NCI-H2081 treated with DMSO at 0.1 percent for 48 hours (cell line): ENCODE measurements around the gene GATD1.

ENCODE experiments used
- DNase-seq: peaks from one replicate; lab custom pipeline; 2025; lab: John Stamatoyannopoulos, UW

The GATD1 gene

DNA sequence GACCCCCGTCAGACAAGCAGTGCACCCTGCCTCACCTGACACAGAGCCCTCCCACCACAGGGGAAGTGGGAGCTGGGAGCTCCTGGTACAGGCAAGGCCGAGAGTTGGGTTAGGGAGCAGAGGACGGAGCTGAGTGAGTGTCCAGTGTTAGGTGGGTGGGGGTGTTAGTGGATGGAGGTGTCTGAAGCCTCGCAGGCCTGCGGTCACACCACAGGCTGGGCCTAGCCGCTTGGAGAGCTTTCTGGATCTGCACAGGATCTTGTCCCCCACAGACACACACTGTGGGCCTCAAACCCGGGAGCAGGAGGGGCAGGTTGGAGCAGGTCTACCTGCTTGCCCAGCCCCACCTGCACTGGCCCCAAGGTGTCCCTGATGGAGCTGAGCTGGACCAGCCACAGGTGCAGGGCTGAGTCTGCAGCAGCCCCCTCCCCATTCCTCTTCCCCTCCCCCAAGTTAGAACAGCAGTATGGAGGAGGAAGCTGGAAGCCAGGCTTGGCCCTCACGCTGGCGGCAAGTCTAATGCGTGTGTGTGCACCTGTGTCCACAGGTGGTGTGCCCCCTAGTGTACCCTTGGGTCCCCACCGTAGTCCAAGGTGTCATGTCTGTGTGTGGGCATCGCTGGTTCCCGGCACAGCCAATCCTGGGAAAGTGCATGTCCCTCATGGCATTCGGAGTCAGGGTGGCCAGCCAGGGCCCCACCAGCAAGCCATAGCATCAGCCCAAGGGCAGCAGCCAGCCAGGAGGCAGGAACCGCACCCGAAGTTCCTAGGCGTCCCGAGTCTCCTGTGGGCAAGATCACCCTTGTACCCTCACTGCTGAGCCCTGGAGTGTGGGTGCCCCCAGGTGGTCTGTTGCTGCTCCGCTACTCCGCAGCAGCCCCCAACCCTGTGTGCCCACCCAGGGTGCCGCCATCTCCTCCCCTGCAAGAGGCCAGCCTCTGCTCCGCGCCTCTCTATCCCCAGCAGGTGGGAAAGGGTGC is 2.0 kb upstream of the GATD1 start:
- no peak for DNase-seq

- no peak for DNase-seq
Measured at GRCh38 chr11:776561-777287, 563 bp downstream of the GATD1 start.

DNA sequence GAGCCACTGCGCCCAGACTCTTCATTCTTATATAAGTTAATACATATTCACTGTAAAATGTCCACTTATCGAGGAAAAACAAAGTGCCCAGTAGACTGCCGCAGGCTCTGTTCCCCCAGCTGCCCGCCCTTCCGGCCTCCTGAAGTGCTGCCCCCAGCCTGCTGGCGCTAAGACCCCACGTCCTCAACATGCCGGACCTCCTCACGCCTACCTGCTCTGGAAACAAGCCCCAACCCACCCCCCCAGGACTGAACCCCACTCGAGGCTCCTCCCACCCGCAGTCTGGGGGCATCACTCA is 1.1 kb downstream of the GATD1 start:
- no peak for DNase-seq

DNA sequence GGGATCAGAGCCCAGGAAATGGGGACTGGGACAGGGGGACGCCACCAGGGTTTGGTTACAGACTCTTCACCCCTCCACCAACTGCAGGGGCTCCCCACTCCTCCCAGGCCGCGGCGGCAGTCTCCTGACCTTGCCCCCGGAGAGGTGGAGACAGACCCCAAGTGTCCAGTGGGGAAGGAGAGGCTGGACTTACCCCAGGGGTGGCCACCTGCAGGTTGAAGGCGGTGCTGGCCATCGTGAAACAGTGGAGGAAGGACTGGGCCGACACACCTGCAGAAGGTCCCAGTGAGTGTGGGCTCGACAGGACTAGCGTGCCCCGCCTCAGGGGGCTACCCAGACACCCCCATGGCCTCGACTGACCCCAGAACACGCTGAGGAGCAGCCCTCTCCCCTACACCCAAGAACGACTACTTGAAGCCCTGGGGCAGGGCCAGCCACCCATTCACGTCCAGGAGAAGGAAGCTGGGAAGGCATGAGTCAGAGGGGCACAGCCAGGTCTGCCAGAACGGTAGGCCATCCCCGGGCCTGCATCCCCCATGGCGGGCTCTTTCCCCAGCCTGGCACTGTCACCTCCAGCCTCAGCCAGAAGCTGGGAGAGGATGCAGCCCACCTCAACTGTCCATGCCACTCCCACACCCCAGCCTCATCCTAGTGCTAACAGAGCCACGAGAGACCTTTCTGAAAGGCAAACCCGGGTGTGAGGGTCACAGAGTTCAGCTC is 2.3 kb downstream of the GATD1 start:
- no peak for DNase-seq

DNA sequence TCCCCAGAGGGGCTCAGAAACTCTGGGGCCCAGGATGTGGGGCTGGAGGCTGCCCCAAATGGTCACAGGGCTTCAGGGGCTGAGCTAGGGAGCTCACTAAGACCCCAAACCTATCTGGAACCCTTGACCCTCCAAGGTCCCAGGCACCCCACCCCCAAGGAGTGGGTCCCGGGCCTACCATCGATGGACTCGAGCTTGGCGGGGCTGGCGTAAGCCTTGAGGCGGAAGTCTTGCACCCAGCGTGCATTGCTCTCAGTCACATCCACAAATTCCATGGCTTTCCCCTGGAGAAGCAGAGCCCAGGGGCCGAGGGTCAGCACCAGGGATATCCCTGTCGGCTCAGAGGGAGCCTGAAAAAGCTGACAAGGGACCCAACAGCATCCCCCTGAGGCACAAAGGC is 3.5 kb downstream of the GATD1 start:
- no peak for DNase-seq

DNA sequence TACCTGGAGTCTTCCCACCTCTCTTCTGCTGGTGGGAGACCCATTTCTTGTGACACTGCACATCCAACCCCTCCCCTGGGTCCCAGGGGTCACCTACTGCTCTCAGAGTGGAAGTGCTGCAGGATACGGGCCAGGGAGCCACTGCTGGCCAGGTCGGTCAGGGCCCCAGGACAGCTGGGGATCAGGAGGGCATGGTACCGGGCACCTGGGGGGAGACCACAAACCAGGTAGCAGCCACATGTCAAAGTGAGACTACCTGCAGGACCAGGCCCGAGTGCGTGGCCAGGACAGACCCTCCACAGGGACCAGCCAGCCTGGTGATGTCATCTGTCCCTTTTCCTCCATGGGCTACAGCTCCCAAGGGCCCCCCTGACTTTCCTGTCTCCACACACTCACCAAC is 3.9 kb downstream of the GATD1 start:
- DNase-seq: no peak

DNA sequence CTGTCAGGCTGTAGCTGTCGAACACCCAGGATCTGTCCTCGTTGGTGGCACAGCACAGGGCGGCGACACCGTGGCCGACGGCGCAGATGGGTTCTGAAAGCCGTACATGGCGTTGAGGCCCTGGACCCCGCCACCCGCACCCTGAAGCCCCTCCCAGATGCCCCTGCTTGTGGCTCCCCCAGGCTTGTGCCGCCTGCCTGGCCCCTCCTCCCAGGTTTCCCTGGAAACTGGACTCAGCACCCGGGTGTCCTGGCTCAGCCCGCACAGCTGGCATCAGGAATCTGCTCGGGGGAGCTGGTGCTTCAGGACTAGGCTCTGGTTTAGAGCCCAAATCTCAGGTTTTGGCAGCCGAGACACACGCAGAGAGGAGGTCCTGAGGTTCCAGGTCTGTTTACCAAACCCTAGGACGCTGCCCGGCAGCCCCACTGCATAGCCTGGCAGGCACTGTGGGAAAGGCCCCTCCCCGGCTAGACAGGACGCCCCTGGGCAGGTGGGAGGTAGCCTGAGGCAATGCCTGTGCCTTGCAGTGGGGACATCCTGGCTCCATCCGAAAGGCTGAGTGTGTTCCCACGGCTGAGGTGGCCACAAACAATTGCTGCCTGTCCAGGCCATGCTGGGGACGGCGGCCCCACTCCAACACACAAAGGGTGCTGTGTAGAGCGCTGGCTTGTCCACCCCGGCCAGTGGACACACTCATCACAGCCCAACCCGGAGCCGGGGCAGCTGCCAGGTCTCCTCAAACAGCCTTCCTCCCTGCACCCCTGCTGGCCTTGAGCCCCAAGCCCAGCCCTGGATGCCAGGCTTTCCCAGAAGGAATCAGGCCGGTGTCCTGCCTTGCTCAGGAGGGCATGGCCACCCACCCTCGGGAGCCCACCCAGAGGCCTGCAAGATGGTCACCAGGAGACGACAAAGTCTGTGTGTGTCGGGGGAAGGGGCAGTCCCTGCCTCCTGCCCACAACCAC is 4.6 kb downstream of the GATD1 start:
- no peak for DNase-seq

DNA sequence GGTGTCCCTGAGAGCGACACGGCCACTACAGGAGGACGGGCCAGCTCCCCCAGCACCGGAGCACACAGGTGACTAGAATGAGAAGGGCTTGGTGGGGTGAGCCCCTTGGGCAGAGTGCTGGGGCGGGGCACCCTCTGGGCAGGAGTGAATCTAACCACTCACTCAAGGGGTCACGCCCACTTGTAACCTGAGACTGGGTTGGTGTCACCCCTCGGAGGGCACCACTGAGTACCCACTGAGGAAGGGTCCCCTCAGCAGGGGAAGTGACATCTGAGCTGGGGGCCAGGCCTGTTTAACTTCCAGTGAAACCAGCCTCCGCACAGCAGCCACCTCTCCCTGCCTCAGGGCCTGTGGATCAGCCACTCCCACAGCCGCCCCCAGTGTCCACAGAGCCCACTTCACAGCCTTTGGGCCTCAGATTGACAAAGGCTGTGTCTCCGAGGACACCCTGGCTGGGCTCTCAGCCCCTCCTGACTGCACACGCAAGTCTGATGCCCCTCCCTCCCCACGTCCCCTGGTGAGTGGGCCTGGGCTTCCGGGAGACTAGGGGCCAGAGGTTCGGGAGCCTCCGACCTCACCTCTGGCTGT is 5.6 kb downstream of the GATD1 start:
- DNase-seq: no peak

- no peak for DNase-seq
Measured at GRCh38 chr11:770642-771616, 6.4 kb downstream of the GATD1 start.

DNA sequence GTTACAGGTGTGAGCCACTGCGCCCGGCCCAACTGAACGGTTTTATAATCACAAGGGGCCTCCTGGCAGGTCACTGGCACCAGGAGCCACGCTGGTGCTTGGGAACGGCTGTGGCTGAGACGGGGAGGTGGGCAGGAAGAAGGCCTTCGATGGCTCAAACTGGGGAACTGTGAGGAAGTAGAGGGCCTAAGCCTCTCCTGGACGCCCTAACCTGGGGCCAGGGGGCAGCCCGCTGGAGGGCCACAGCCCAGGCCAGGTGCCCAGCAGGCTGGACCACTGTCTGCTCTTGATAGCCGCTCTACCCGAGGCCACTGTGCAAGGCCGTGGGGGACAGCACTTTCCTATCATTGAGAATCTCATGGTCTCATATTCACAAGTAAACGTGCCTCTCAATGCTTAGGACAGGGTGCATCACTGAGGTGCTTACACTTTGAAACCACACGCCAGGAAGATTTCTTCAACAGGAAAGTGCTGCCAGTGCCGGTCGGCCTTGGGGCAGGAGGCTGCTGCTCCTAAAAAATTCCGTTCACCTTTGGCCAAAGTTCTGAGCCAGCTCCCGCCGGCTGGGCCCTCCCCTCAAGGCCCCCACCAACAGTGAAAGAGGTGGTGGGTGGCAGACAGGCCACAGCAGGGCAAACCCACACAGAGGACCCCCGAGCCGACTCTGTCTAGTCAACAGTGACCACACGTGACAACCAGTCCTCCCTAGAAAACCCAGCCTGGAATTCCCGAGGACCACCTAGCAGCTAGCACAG is 7.2 kb downstream of the GATD1 start:
- no peak for DNase-seq

- no peak for DNase-seq
Measured at GRCh38 chr11:767238-767637, 10.0 kb downstream of the GATD1 start.

GRCh38 chr11:766936-767210 is 10.4 kb downstream of the GATD1 start:
- DNase-seq: no peak

GRCh38 chr11:766106-766935 is 11.0 kb downstream of the GATD1 start:
- DNase-seq: no peak

DNA sequence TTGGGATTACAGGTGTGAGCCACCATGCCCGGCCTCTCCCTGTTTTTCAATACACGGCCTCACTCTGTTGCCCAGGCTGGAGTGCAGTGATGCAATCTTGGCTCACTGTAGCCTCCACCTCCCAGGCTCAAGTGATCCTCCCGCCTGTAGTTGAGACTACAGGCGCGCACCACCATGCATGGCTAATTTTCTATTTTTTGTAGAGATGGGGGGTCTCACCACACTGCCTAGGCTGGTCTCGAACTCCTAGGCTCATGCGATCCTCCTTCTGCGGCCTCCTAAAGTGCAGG is 11.5 kb downstream of the GATD1 start:
- no peak for DNase-seq

- no peak for DNase-seq
Measured at GRCh38 chr11:765025-765801, 12.1 kb downstream of the GATD1 start.

GRCh38 chr11:764322-765024 is 12.8 kb downstream of the GATD1 start:
- no peak for DNase-seq

DNA sequence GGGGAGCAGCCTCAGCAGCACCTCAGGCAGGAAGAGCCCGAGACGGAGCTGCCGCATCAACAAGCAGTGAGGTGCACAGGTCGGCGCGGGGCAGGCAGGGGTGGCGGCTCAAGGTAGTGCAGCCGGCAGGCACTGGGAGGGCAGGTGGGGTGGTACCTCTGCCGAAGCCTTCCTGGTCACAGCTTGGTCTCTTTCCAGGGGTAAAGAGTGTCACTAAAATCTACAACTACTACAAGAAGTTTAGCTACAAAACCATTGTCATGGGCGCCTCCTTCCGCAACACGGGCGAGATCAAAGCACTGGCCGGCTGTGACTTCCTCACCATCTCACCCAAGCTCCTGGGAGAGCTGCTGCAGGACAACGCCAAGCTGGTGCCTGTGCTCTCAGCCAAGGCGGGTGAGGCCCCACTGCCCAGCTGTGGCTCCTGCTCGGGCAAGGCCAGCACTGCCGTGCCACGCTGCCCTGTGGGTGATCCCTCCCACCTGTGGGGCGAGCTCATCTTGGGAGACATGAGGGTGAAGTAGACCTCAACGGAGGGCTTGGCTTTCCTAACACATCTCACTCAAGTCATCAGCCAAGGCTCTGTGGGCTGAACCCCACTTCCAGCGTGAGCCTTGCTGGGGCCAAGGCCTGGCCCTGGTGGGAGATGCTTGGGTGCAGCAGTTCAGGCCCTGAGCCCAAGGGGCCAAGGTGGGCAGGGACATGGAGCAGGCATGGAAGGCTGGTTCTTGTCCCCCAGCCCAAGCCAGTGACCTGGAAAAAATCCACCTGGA is 13.6 kb downstream of the GATD1 start:
- DNase-seq: no peak
